Uterus (tissue), 2 donors: ENCODE measurements around the gene TMEM131L.

Experiments
- POLR2A ChIP-seq, 2 donors: fragments of 450-650 bp; IDR thresholded peaks; one replicate each; pipeline ENCODE4 v1.6.1; 2016; ENCODE audit warnings: antibody characterized with exemption in 2 of 2, mild to moderate bottlenecking in 1 of 2, moderate library complexity in 1 of 2
- TF ChIP-seq, protein P1 (sequence below), 4 experiments: fragments of 200-600 bp in 2 of 4; fragments of 450-650 bp in 2 of 4; sonication (generic) in 2 of 4; IDR thresholded peaks; one replicate each; pipeline ENCODE4 v1.5.1; 2016 to 2019; ENCODE audit warnings: antibody characterized with exemption in 4 of 4, mild to moderate bottlenecking in 2 of 4, moderate library complexity in 1 of 4

DNA sequence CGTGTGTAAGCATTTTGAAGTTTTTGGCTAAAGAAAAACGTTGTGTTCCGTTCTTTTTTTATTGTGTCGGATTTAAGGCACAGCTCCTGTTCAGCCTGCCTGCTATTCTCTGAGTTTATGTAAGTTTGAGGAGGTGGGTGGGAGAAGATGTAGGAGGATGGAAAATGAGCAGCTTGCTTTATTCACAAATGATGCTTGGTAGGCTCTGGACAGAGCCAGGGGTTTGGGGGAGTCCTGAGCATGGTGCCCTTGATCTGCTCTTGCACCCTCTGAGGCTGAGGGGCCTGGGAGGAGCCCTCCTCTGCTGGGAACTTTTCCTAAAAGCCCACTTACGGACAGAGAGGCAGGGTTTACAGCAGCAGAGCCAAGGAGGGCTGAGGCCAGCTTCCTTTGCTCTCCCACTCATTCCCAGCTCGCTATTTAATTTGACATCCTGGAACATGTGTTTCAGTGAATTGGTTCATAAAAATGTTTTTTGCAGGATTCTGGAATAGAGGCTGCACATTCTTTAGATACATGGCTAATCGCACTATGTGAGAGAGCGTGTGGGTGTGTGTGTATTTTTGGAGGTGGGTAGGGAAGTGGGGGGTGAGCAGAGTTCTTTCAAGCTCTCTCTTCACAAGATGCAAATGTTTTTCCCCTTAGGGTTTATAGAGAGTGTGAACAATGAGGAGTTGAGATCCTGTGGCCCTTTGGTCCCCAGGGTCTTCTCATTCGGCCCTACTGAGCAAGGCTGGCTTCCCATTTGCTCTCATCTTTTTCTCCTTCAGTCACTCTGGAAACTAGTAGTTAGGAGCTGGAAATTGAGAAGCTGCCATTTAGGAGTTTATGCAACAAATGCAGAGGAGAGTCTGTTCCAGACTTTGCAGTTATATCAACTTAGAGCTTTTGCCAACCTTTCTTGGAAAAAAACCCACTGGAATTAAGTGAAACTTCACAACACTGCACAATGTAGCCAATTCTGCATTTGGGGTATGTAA, 32.1 kb downstream of the TMEM131L start:
- TF ChIP-seq, protein P1, sequence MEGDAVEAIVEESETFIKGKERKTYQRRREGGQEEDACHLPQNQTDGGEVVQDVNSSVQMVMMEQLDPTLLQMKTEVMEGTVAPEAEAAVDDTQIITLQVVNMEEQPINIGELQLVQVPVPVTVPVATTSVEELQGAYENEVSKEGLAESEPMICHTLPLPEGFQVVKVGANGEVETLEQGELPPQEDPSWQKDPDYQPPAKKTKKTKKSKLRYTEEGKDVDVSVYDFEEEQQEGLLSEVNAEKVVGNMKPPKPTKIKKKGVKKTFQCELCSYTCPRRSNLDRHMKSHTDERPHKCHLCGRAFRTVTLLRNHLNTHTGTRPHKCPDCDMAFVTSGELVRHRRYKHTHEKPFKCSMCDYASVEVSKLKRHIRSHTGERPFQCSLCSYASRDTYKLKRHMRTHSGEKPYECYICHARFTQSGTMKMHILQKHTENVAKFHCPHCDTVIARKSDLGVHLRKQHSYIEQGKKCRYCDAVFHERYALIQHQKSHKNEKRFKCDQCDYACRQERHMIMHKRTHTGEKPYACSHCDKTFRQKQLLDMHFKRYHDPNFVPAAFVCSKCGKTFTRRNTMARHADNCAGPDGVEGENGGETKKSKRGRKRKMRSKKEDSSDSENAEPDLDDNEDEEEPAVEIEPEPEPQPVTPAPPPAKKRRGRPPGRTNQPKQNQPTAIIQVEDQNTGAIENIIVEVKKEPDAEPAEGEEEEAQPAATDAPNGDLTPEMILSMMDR (IDR thresholded peaks at IDR 0.05) = no peak
- TF ChIP-seq POLR2A (IDR thresholded peaks at IDR 0.05) = no peak
